Measurements from ENCODE around the gene ZNF398.

GRCh38 chr7:149100821-149101220 lies 46.4 kb upstream of the ZNF398 start:
- no peak for TF ChIP-seq CTCF (conservative IDR thresholded peaks at IDR 0.05; ENCODE audit: low read length)
- TF ChIP-seq EZH2phosphoT487 (IDR thresholded peaks at IDR 0.05; ENCODE audit: borderline replicate concordance, low read depth, low read length), result no peak

Data from OCI-LY7 (cell line).